Panc1 (cell line): ENCODE data around the gene NOX4.
"Not testable (repeated sequence)": the region's sequence is repeated elsewhere in the genome, so short reads cannot be mapped to it uniquely, and the experiment has no call there.

Source experiments
- CTCF ChIP-seq: fragments of 450-650 bp; IDR thresholded peaks from 2 replicates; pipeline ENCODE4 v1.5.1; 2017; ENCODE audit warnings: mild to moderate bottlenecking
- POLR2AphosphoS5 ChIP-seq: IDR thresholded peaks from 2 replicates; pipeline ENCODE4 v1.6.1; 2012; ENCODE audit warnings: mild to moderate bottlenecking, low read depth, low read length, moderate library complexity
- SIN3A ChIP-seq: IDR thresholded peaks from 2 replicates; pipeline ENCODE4 v1.6.1; 2012; ENCODE audit warnings: low read depth, mild to moderate bottlenecking, low read length, moderate library complexity, borderline replicate concordance; ENCODE audit not compliant: insufficient read depth
- TF ChIP-seq, protein P1 (sequence below), 2 experiments: IDR thresholded peaks; 2 replicates each; pipeline ENCODE4 v1.6.1; 2011 to 2012; ENCODE audit warnings: low read depth in 2 of 2, control low read depth in 1 of 2, low read length in 1 of 2, mild to moderate bottlenecking in 1 of 2, moderate library complexity in 1 of 2; ENCODE audit not compliant: insufficient read depth in 1 of 2

DNA sequence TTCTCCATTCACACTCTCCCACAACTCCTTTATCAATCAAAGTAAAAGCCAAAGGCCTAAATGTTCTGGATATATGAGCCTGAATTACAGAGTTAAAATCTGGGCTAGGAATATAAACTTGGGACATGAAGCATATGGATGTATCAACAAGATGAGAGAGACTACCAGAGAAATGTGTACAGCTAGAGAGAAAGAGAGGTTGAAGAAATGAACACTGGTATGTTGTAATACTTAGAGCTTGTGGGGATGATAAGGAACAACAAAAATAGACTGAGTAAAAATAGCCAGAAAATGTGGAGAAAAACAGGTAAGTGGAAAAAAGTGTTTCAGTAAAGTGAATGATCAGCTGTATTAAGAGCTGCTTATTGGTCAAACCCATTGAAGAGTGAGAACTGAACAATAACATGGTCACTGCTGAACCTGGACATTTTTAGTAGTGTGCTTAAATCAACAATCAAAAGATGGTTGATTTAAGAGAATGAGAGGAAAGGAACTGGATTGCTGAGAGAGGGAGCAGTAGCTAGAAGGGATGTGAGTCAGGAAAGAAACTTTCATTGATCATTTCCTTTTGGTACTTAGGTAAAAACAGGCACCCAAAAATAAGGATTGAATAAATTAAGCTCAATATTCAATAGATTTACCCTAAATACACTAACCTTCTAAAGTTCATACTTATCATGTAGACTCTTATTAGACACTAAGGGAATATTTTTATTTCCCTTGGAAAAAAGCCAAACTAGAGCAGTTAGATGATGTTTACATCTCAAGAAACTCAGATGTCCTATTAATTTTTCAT is 111.0 kb downstream of the NOX4 start:
- TF ChIP-seq CTCF, POLR2AphosphoS5, SIN3A: not testable (repeated sequence)
- TF ChIP-seq, protein P1, sequence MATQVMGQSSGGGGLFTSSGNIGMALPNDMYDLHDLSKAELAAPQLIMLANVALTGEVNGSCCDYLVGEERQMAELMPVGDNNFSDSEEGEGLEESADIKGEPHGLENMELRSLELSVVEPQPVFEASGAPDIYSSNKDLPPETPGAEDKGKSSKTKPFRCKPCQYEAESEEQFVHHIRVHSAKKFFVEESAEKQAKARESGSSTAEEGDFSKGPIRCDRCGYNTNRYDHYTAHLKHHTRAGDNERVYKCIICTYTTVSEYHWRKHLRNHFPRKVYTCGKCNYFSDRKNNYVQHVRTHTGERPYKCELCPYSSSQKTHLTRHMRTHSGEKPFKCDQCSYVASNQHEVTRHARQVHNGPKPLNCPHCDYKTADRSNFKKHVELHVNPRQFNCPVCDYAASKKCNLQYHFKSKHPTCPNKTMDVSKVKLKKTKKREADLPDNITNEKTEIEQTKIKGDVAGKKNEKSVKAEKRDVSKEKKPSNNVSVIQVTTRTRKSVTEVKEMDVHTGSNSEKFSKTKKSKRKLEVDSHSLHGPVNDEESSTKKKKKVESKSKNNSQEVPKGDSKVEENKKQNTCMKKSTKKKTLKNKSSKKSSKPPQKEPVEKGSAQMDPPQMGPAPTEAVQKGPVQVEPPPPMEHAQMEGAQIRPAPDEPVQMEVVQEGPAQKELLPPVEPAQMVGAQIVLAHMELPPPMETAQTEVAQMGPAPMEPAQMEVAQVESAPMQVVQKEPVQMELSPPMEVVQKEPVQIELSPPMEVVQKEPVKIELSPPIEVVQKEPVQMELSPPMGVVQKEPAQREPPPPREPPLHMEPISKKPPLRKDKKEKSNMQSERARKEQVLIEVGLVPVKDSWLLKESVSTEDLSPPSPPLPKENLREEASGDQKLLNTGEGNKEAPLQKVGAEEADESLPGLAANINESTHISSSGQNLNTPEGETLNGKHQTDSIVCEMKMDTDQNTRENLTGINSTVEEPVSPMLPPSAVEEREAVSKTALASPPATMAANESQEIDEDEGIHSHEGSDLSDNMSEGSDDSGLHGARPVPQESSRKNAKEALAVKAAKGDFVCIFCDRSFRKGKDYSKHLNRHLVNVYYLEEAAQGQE (IDR thresholded peaks at IDR 0.05; ENCODE audit: insufficient read depth in 1 of 2, low read depth in 2 of 2, low read length in 1 of 2): not testable (repeated sequence)
